H1 (cell line): ENCODE measurements around the gene TNIK. TPM values are rescaled to one million over a fixed set of nuclear protein-coding genes. Genes with fewer than 3 reads are reported as not detected.

Source experiments
- MAFK ChIP-seq: IDR thresholded peaks from 2 replicates; pipeline ENCODE4 v1.6.1; 2012; ENCODE audit warnings: low read depth, mild to moderate bottlenecking, improper control_type of control experiment, low read length
- RAD21 ChIP-seq, 2 experiments: IDR thresholded peaks in 1 of 2; conservative IDR thresholded peaks in 1 of 2; 2 replicates each; pipeline ENCODE4 v1.6.1; 2011; ENCODE audit warnings: low read depth in 2 of 2, low read length in 2 of 2, improper control_type of control experiment in 1 of 2, inconsistent platforms in 1 of 2, mild to moderate bottlenecking in 1 of 2, moderate library complexity in 1 of 2
- SP4 ChIP-seq: IDR thresholded peaks from 2 replicates; pipeline ENCODE4 v1.6.1; 2012; ENCODE audit warnings: low read length, inconsistent platforms
- polyA plus RNA-seq, 7 experiments: library from polyadenylated mRNA; depleted of rRNA in 3 of 7; stranded (reverse) in 5 of 7; unstranded in 2 of 7; fragments of >200 nt in 5 of 7; fragments of 200-250 nt in 2 of 7; gene quantifications; 1 replicate in 5 of 7; 2 replicates in 1 of 7; 4 replicates in 1 of 7; pipeline versions ENCODE4 v1.2.1 to v1.2.3, GENCODE V29; 2011 to 2013; ENCODE audit warnings: missing spikeins in 2 of 7, mixed read lengths in 2 of 7
- total RNA-seq: library from RNA; stranded (reverse); fragmentation: NEBNext Ultra II Directional; extraction: Animal tissue kit (Norgen Biotek cat#: 25700); gene quantifications from 2 replicates; pipeline ENCODE4 v1.2.1, GENCODE V29; 2021

Gene TNIK
- total and polyA plus RNA-seq, 2 of the 8 experiments (the other 6 are each of a cell fraction or from before 2014, with no cell fraction given), result 7.4 to 42.0 TPM

DNA sequence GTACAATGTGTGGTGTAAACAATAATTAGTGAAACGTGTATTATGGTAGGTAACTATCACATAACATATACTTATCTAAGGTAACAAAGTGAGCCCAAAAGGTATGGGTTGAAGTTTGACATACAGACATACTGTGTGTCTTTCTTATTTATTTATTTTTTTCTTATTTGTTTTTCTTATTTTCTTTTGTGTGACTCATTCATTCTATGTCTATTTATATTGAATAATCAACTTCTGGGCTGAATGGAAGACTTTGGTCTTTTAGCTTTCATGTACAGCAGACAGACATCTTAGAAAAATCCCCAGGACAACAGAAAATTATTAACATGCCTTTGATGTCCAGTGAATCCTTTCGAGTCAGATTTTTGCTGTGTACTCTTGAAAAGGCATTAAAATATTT lies 233.4 kb downstream of the TNIK start (continued):
- TF ChIP-seq RAD21 (IDR thresholded peaks at IDR 0.05 in 1 of 2, conservative IDR thresholded peaks at IDR 0.05 in 1 of 2; ENCODE audit: low read depth in 2 of 2, low read length in 2 of 2) (no peak), SP4 (no peak), MAFK (no peak)
- TF ChIP-seq, all 59 proteins: peak for 0
